RWPE1 (cell line): Measurements from ENCODE around the gene PARP6.
A peak's percentile ranks its signal among the peaks of the same experiment; 100 is the strongest.

Experiments
- CTCF ChIA-PET: fragments of 350-600 bp; sonication (Branson Sonifier 250); formaldehyde crosslinking; extraction: SDS; loops from one replicate; lab custom pipeline; 2021; lab: Yijun Ruan, JAX
- POLR2A ChIA-PET: fragments of 400-600 bp; formaldehyde crosslinking; extraction: SDS; loops from one replicate; lab custom pipeline; 2020; ENCODE audit warnings: antibody characterized with exemption; ENCODE audit not compliant: low non-redundant PET; lab: Yijun Ruan, JAX
- DNase-seq: peaks from one replicate; pipeline ENCODE4 v3.0.0; 2012; ENCODE audit warnings: low spot score
- H3K27ac ChIP-seq: fragments of 450-650 bp; 2 replicates; pipeline ENCODE4 v1.5.1; 2017
- CTCF ChIP-seq: fragments of 450-650 bp; conservative IDR thresholded peaks from 2 replicates; pipeline ENCODE4 v1.5.1; 2017; ENCODE audit warnings: low read depth, mild to moderate bottlenecking

The PARP6 gene

GRCh38 chr15:72201391-72201921, 70.9 kb downstream of the PARP6 start:
- POLR2A ChIA-PET = interaction anchor here (0.6 to 1.0 kb wide), 2 partner anchors 21 to 29 kb away, joined by 3 to 4 read pairs; no protein-coding TSS in a partner anchor
- CTCF ChIA-PET = interaction anchor here (0.8 kb wide), 1 partner anchor 12 kb away, joined by 3 read pairs; no protein-coding TSS in a partner anchor
- DNase-seq = no peak
- no peak for TF ChIP-seq CTCF
- H3K27ac ChIP-seq = peak overlapping the region; percentile 95

- no peak for TF ChIP-seq CTCF
- H3K27ac ChIP-seq = peak overlapping the region; percentile 95
- CTCF ChIA-PET = interaction anchor here (0.5 to 1.5 kb wide), 7 partner anchors 10 to 474 kb away, joined by 3 to 10 read pairs (median 5); partner anchors contain the start of gene PKM
- no peak for DNase-seq
- POLR2A ChIA-PET = interaction anchor here (1.0 to 1.1 kb wide), 2 partner anchors 30 to 31 kb away, joined by 3 to 5 read pairs; no protein-coding TSS in a partner anchor
These were observed 71.7 kb downstream of the PARP6 start for GRCh38 chr15:72200395-72201237.

GRCh38 chr15:72199721-72200212, 72.6 kb downstream of the PARP6 start:
- peak; percentile 74 for DNase-seq
- ChIA-PET CTCF (interaction anchor here (0.5 to 1.5 kb wide), 7 partner anchors 11 to 507 kb away, joined by 3 to 10 read pairs (median 5); partner anchors contain the start of gene PKM), POLR2A (interaction anchor here (0.7 kb wide), 2 partner anchors 27 to 84 kb away, joined by 3 to 5 read pairs; no protein-coding TSS in a partner anchor)
- TF ChIP-seq CTCF = peak; percentile 97
- H3K27ac ChIP-seq = peak overlapping the region; percentile 95

GRCh38 chr15:72199205-72199515, 73.2 kb downstream of the PARP6 start:
- H3K27ac ChIP-seq = peak overlapping the region; percentile 95
- no peak for DNase-seq
- ChIA-PET POLR2A (interaction anchor here (0.7 kb wide), 1 partner anchor 28 kb away, joined by 3 read pairs; no protein-coding TSS in a partner anchor), CTCF (interaction anchor here (0.6 to 1.5 kb wide), 4 partner anchors 12 to 507 kb away, joined by 4 to 10 read pairs (median 9); partner anchors contain the start of gene PKM)
- TF ChIP-seq CTCF = no peak

- H3K27ac ChIP-seq = peak overlapping the region; percentile 95
- DNase-seq = no peak
- ChIA-PET POLR2A (interaction anchor here (1.3 kb wide), 1 partner anchor 33 kb away, joined by 6 read pairs; the partner anchor contains the start of gene PKM), CTCF (interaction anchor here (0.5 kb wide), 1 partner anchor 405 kb away, joined by 3 read pairs; no protein-coding TSS in a partner anchor)
- TF ChIP-seq CTCF = no peak
These were observed 73.8 kb downstream of the PARP6 start for GRCh38 chr15:72198356-72199204.
